IMR-90 (cell line): ENCODE results near the gene RPS6KA2. TPM values are rescaled to one million over a fixed set of nuclear protein-coding genes. Genes with fewer than 3 reads are reported as not detected.
A peak's percentile ranks its signal among the peaks of the same experiment; 100 is the strongest.

Experiments used
- ATAC-seq: fragments of 200-7000 bp; cut with Tn5 transposase; 2 replicates; pipeline ENCODE4 v1.9.1; 2020; ENCODE audit warnings: low read depth, mild to moderate bottlenecking, moderate library complexity
- BruUV-seq: library from RNA; stranded (reverse); fragments of 400-500 nt; replicated peaks from 2 replicates; lab custom pipeline; 2021; lab: Mats Ljungman, UMichigan
- CTCF ChIA-PET: fragments of 300-600 bp; formaldehyde crosslinking; extraction: SDS; loops from one replicate; lab custom pipeline; 2021; ENCODE audit warnings: antibody characterized with exemption; lab: Yijun Ruan, JAX
- POLR2A ChIA-PET: fragments of 300-600 bp; sonication (Branson Sonifier 250); formaldehyde crosslinking; loops from one replicate; lab custom pipeline; 2022; ENCODE audit warnings: antibody characterized with exemption; ENCODE audit not compliant: unreplicated experiment; lab: Charles Lee
- DNase-seq: peaks from one replicate; pipeline ENCODE4 v3.0.0; 2013
- H2AFZ ChIP-seq: replicated peaks from 2 replicates; pipeline ENCODE3; 2013; ENCODE audit warnings: low read length, mild to moderate bottlenecking; ENCODE audit not compliant: poor library complexity
- H2AK5ac ChIP-seq: 2 replicates; pipeline ENCODE4 v1.6.1; 2013; ENCODE audit warnings: low read depth, low read length, inconsistent platforms
- H2AK9ac ChIP-seq: replicated peaks from 2 replicates; pipeline ENCODE3; 2013; ENCODE audit warnings: mild to moderate bottlenecking, low read depth, low read length, moderate library complexity; ENCODE audit not compliant: poor library complexity
- H2BK120ac ChIP-seq: 2 replicates; pipeline ENCODE4 v1.6.1; 2013; ENCODE audit warnings: low read depth, low read length, inconsistent platforms
- H2BK15ac ChIP-seq: 3 replicates; pipeline ENCODE4 v1.6.1; 2013; ENCODE audit warnings: low read depth, low read length, inconsistent platforms
- H2BK20ac ChIP-seq: 2 replicates; pipeline ENCODE4 v1.6.1; 2013; ENCODE audit warnings: low read depth, mild to moderate bottlenecking, inconsistent platforms, low read length, moderate library complexity
- H2BK5ac ChIP-seq: 2 replicates; pipeline ENCODE4 v1.6.1; 2013; ENCODE audit warnings: mild to moderate bottlenecking, low read depth, low read length, inconsistent platforms; ENCODE audit not compliant: poor library complexity, severe bottlenecking
- H3K14ac ChIP-seq: replicated peaks from 2 replicates; pipeline ENCODE4 v1.6.1; 2013; ENCODE audit warnings: low read depth, low read length, inconsistent platforms
- H3K18ac ChIP-seq: 2 replicates; pipeline ENCODE4 v1.6.1; 2013; ENCODE audit warnings: low read depth, low read length, control low read depth
- H3K23ac ChIP-seq: 2 replicates; pipeline ENCODE4 v1.6.1; 2013; ENCODE audit warnings: low read depth, low read length, inconsistent platforms
- H3K27ac ChIP-seq: 2 replicates; pipeline ENCODE4 v1.5.1; 2013; ENCODE audit warnings: mild to moderate bottlenecking, control low read depth, low read length; ENCODE audit not compliant: insufficient read depth
- H3K27me3 ChIP-seq: 2 replicates; pipeline ENCODE4 v1.6.1; 2013; ENCODE audit warnings: low read length; ENCODE audit not compliant: control insufficient read depth, insufficient read depth
- H3K36me3 ChIP-seq: 2 replicates; pipeline ENCODE4 v1.6.1; 2013; ENCODE audit warnings: low read length, mixed read lengths; ENCODE audit not compliant: control insufficient read depth, insufficient read depth
- H3K4ac ChIP-seq: 2 replicates; pipeline ENCODE4 v1.6.1; 2013; ENCODE audit warnings: low read depth, low read length, inconsistent platforms
- H3K4me1 ChIP-seq: 2 replicates; pipeline ENCODE4 v1.6.1; 2013; ENCODE audit warnings: low read length, mixed read lengths; ENCODE audit not compliant: control insufficient read depth, insufficient read depth
- H3K4me2 ChIP-seq: 2 replicates; pipeline ENCODE4 v1.6.1; 2013; ENCODE audit warnings: low read depth, mild to moderate bottlenecking, control low read depth, low read length, moderate library complexity
- H3K4me3 ChIP-seq: 2 replicates; pipeline ENCODE4 v1.5.1; 2013; ENCODE audit warnings: low read depth, mild to moderate bottlenecking, control low read depth, low read length, moderate library complexity; ENCODE audit not compliant: insufficient read depth
- H3K56ac ChIP-seq: 2 replicates; pipeline ENCODE4 v1.6.1; 2013; ENCODE audit warnings: low read length, inconsistent platforms; ENCODE audit not compliant: insufficient read depth; ENCODE audit errors: extremely low read depth
- H3K79me1 ChIP-seq, 2 experiments: 2 replicates each; pipeline ENCODE4 v1.6.1; 2013; ENCODE audit warnings: low read length in 2 of 2, inconsistent platforms in 1 of 2, low read depth in 1 of 2
- H3K9ac ChIP-seq: 2 replicates; pipeline ENCODE4 v1.6.1; 2013; ENCODE audit warnings: low read depth, low read length, control low read depth
- H3K9me1 ChIP-seq: 2 replicates; pipeline ENCODE4 v1.6.1; 2013; ENCODE audit warnings: low read length, inconsistent platforms; ENCODE audit not compliant: insufficient read depth
- H3K9me3 ChIP-seq: 2 replicates; pipeline ENCODE4 v1.6.1; 2013; ENCODE audit warnings: low read length; ENCODE audit not compliant: control insufficient read depth, insufficient read depth
- H4K20me1 ChIP-seq: 2 replicates; pipeline ENCODE4 v1.6.1; 2013; ENCODE audit warnings: low read length, inconsistent platforms; ENCODE audit not compliant: insufficient read depth
- H4K5ac ChIP-seq: 2 replicates; pipeline ENCODE4 v1.6.1; 2013; ENCODE audit warnings: mild to moderate bottlenecking, low read depth, low read length, control low read depth
- H4K8ac ChIP-seq, 2 experiments: 2 replicates each; pipeline ENCODE4 v1.6.1; 2013; ENCODE audit warnings: low read depth in 2 of 2, low read length in 2 of 2, control low read depth in 1 of 2, inconsistent platforms in 1 of 2
- H4K91ac ChIP-seq: 2 replicates; pipeline ENCODE4 v1.6.1; 2013; ENCODE audit warnings: low read depth, low read length, inconsistent platforms; ENCODE audit not compliant: insufficient read depth
- BHLHE40 ChIP-seq: fragments of 150-350 bp; IDR thresholded peaks from 2 replicates; pipeline ENCODE4 v1.6.1; 2016; ENCODE audit warnings: mild to moderate bottlenecking, low read depth, low read length
- CTCF ChIP-seq: conservative IDR thresholded peaks from 2 replicates; pipeline ENCODE4 v1.5.1; 2012; ENCODE audit warnings: mild to moderate bottlenecking, low read depth, low read length, improper control_type of control experiment
- MAFK ChIP-seq: IDR thresholded peaks from 2 replicates; pipeline ENCODE4 v1.6.1; 2012; ENCODE audit warnings: low read depth, low read length, improper control_type of control experiment
- MAZ ChIP-seq: IDR thresholded peaks from 2 replicates; pipeline ENCODE4 v1.6.1; 2012; ENCODE audit warnings: low read depth, mild to moderate bottlenecking, low read length, improper control_type of control experiment, moderate library complexity, borderline replicate concordance
- NFE2L2 ChIP-seq: fragments of 150-350 bp; IDR thresholded peaks from 2 replicates; pipeline ENCODE4 v1.6.1; 2016; ENCODE audit warnings: low read depth, mild to moderate bottlenecking, low read length
- RAD21 ChIP-seq: IDR thresholded peaks from 2 replicates; pipeline ENCODE4 v1.6.1; 2012; ENCODE audit warnings: low read length, improper control_type of control experiment
- RFX5 ChIP-seq: IDR thresholded peaks from 2 replicates; pipeline ENCODE4 v1.8.0; 2012; ENCODE audit warnings: low read depth, mild to moderate bottlenecking, low read length, moderate library complexity
- SMC3 ChIP-seq: fragments of 150-350 bp; IDR thresholded peaks from 2 replicates; pipeline ENCODE4 v1.6.1; 2016; ENCODE audit warnings: low read depth, mild to moderate bottlenecking, antibody characterized with exemption, low read length, moderate library complexity
- USF2 ChIP-seq: fragments of 150-350 bp; IDR thresholded peaks from 2 replicates; pipeline ENCODE4 v1.6.1; 2017; ENCODE audit warnings: mild to moderate bottlenecking, antibody characterized with exemption, low read length, low read depth
- WGBS, 2 experiments: methylation state at CpG; one replicate each; pipeline versions ENCODE4 v1.1.5 to v1.1.7; 2013; ENCODE audit warnings: missing lambda C conversion rate in 2 of 2; ENCODE audit not compliant: insufficient read length in 1 of 2; ENCODE audit errors: extremely low coverage in 2 of 2; 5-methylcytosine and 5-hydroxymethylcytosine counted together
- dilution Hi-C: fragments of 300-500 bp; cut with HindIII; formaldehyde crosslinking; loops from one replicate; pipeline ENCODE4 v1.14.3; 2018; ENCODE audit warnings: low sequenced_read_pairs; ENCODE audit not compliant: unreplicated experiment
- in situ Hi-C: fragments of 300-500 bp; cut with MboI; formaldehyde crosslinking; loops from 3 replicates; pipeline ENCODE4 v1.14.3; 2019; ENCODE audit warnings: low sequenced_read_pairs, inconsistent platforms, mixed read lengths
- intact Hi-C: fragments of 100-400 bp; cut with micrococcal nuclease; formaldehyde crosslinking; loops from 2 replicates; pipeline ENCODE4 v1.10.0; 2022
- polyA plus RNA-seq, 3 experiments: library from polyadenylated mRNA; depleted of rRNA; stranded (reverse); fragments of >200 nt; gene quantifications; 2 replicates each; pipeline ENCODE4 v1.2.3, GENCODE V29; 2012; ENCODE audit warnings: low replicate concordance in 1 of 3
- total RNA-seq: library from RNA; depleted of rRNA; stranded (reverse); fragments of >200 nt; gene quantifications from 2 replicates; pipeline ENCODE4 v1.2.3, GENCODE V29; 2012

RPS6KA2 gene
- total and polyA plus RNA-seq, 2 of the 4 experiments (the other 2 are of a cell fraction) = 26.9 to 31.3 TPM

- Histone ChIP-seq H4K8ac (no peak overlapping the region), H2AK5ac (0 out of 2 replicates have a peak overlapping the region, but pooled peaks have one; percentile 23), H3K14ac (no peak overlapping the region), H3K23ac (no peak overlapping the region), H2AK9ac (no peak overlapping the region), H2AFZ (no peak overlapping the region), H3K56ac (no peak overlapping the region), H3K4me3 (no peak overlapping the region), H3K4ac (no peak overlapping the region), H2BK15ac (no peak overlapping the region), H2BK120ac (no peak overlapping the region), H4K91ac (no peak overlapping the region), H3K4me2 (no peak overlapping the region), H3K79me1 (no peaks in the 10 kb centered on the region), H3K27ac (no peak overlapping the region), H3K18ac (no peak overlapping the region), H3K4me1 (peaks cover 2% of the 10 kb centered on the region; the same call in 1 of the 2 replicates), H3K9me1 (no peaks in the 10 kb centered on the region; the same call in 1 of the 2 replicates), H3K9me3 (no peaks in the 10 kb centered on the region), H3K27me3 (peaks cover 9% of the 10 kb centered on the region; the same call in 1 of the 2 replicates), H3K9ac (no peak overlapping the region), H4K5ac (no peak overlapping the region), H4K20me1 (no peaks in the 10 kb centered on the region), H2BK5ac (no peak overlapping the region), H3K36me3 (no peaks in the 10 kb centered on the region), H2BK20ac (no peak overlapping the region)
- CTCF ChIA-PET = no interaction called here
- in situ Hi-C loops (loop anchor here (25.0 kb wide), 1 partner anchor 352 kb away; the partner anchor contains the start of gene CEP43), intact Hi-C loops (no loop called here), dilution Hi-C loops (no loop called here)
- BruUV-seq = no TSS peak
- POLR2A ChIA-PET = no interaction called here
- TF ChIP-seq NFE2L2 (no peak), SMC3 (no peak), USF2 (no peak), MAZ (no peak), MAFK (no peak), CTCF (no peak), RAD21 (no peak), BHLHE40 (no peak), RFX5 (no peak)
- no peak for DNase-seq
- WGBS, 2 experiments = 98% methylated on average over 8 of the region's 20 CpGs; no CpG with 5 or more reads in 1 of the 2 experiments
- no peak for ATAC-seq
Measured at GRCh38 chr6:166635013-166635970, 8.2 kb upstream of the RPS6KA2 start.
